ENCODE results near the gene PRM1. TPM values are rescaled to one million over a fixed set of nuclear protein-coding genes. Genes with fewer than 3 reads are reported as not detected.

PRM1 gene
- total RNA-seq, 1 experiment from 2014 or later: not detected

- DNase-seq (ENCODE audit: low read depth, low spot score) (no peak), ATAC-seq (no peak)
- H3K4me1 ChIP-seq (ENCODE audit: control insufficient read depth, insufficient read depth, low read length): peaks cover under 1% of the 10 kb centered on the region; the same call in 1 of the 2 replicates
- in situ Hi-C loops (cut with HindIII; ENCODE audit: low pct_unique_long_range_greater_than_20kb, low sequenced_read_pairs) (no loop called here), intact Hi-C loops (cut with micrococcal nuclease; ENCODE audit: unreplicated experiment) (no loop called here)
- H3K27ac ChIP-seq (ENCODE audit: low read length): no peak overlapping the region
- TF ChIP-seq REST (IDR thresholded peaks at IDR 0.05; ENCODE audit: insufficient read depth in 1 of 2, low read depth in 2 of 2, low read length in 1 of 2): no peak
- TF ChIP-seq SIN3A (IDR thresholded peaks at IDR 0.05; ENCODE audit: borderline replicate concordance, insufficient read depth, low read depth, low read length): no peak
- TF ChIP-seq CTCF (IDR thresholded peaks at IDR 0.05): no peak
- no peak for TF ChIP-seq TCF7L2 (IDR thresholded peaks at IDR 0.05; ENCODE audit: low read depth, low read length)
- TF ChIP-seq POLR2AphosphoS5 (IDR thresholded peaks at IDR 0.05; ENCODE audit: low read depth, low read length): no peak
- CTCF ChIA-PET: interaction anchor here (0.5 kb wide), 1 partner anchor 11 kb away, joined by 6 read pairs; no protein-coding TSS in a partner anchor
- H3K9me3 ChIP-seq (ENCODE audit: control insufficient read depth, insufficient read depth, low read depth, low read length): no peaks in the 10 kb centered on the region
- no peaks in the 10 kb centered on the region for H3K27me3 ChIP-seq (ENCODE audit: control insufficient read depth, insufficient read depth, low read length)
- H3K4me3 ChIP-seq (ENCODE audit: low read depth in 2 of 2, low read length in 2 of 2): no peak overlapping the region
- POLR2A ChIA-PET: interaction anchor here (0.6 kb wide), 1 partner anchor 66 kb away, joined by 6 read pairs; no protein-coding TSS in a partner anchor
- BruUV-seq (replicated peaks): no TSS peak
- H3K36me3 ChIP-seq (ENCODE audit: control insufficient read depth, insufficient read depth, low read length): no peaks in the 10 kb centered on the region
Measured at GRCh38 chr16:11264155-11264832, 16.8 kb downstream of the PRM1 start.

- Histone ChIP-seq H3K4me1 (ENCODE audit: control insufficient read depth, insufficient read depth, low read length) (peaks cover 6% of the 10 kb centered on the region; the same call in 1 of the 2 replicates), H3K9me3 (ENCODE audit: control insufficient read depth, insufficient read depth, low read depth, low read length) (no peaks in the 10 kb centered on the region), H3K27ac (ENCODE audit: low read length) (no peak overlapping the region), H3K27me3 (ENCODE audit: control insufficient read depth, insufficient read depth, low read length) (no peaks in the 10 kb centered on the region), H3K4me3 (ENCODE audit: low read depth in 2 of 2, low read length in 2 of 2) (no peak overlapping the region), H3K36me3 (ENCODE audit: control insufficient read depth, insufficient read depth, low read length) (no peaks in the 10 kb centered on the region)
- no peak for TF ChIP-seq CTCF (IDR thresholded peaks at IDR 0.05)
- in situ Hi-C loops (cut with HindIII; ENCODE audit: low pct_unique_long_range_greater_than_20kb, low sequenced_read_pairs): no loop called here
- ChIA-PET CTCF (interaction anchor here (0.5 kb wide), 1 partner anchor 12 kb away, joined by 6 read pairs; no protein-coding TSS in a partner anchor), POLR2A (interaction anchor here (0.6 kb wide), 1 partner anchor 67 kb away, joined by 6 read pairs; no protein-coding TSS in a partner anchor)
- ATAC-seq: no peak
- no TSS peak for BruUV-seq (replicated peaks)
- DNase-seq (ENCODE audit: low read depth, low spot score): no peak
- intact Hi-C loops (cut with micrococcal nuclease; ENCODE audit: unreplicated experiment): no loop called here
Measured at GRCh38 chr16:11263737-11264136, 17.4 kb downstream of the PRM1 start.

Data from Panc1 (cell line).